ENCODE measurements around the gene MGAT5B. TPM values are rescaled to one million over a fixed set of nuclear protein-coding genes. Genes with fewer than 3 reads are reported as not detected.

Gene MGAT5B
- total and polyA plus RNA-seq, 2 donors (not counting 1 experiment from before 2014, with no cell fraction given) = 0.09 to 0.17 TPM

DNA sequence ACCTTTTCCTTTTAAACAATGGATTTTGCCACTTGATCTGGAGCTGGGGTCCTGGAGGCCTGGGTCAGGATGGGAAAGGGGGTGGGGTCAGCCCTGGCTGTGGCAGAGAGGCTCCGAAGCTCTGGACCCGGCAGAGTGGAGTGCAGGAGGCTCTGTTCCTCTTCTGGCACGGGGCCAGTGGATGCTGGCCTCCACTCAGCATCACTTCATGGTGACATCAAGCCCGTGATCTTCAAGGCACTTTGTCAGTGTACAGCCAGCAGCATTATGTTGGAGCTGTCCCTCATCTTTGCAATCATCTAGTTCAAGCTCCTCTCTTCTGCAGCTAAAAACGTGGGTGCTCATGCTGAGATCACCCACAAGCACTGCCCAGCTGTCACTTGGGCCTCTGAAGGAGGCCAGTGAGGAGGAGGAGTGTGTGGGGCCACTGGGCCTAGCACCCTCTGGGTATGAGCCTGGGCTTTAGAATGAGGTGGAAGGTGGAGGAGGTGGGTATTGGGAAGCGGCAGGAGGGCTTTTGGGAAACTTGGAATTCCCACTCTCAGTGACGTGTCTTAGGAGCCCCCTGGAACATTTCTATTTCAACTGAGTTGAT lies 45.9 kb upstream of the MGAT5B start:
- Histone ChIP-seq H3K4me3 (replicated peaks in 1 of 4; ENCODE audit: control extremely low read depth in 1 of 4, insufficient read depth in 1 of 4, low read depth in 3 of 4, low read length in 4 of 4) (no peak overlapping the region), H3K9me3 (ENCODE audit: control insufficient read depth, insufficient read depth, low read depth, low read length) (no peaks in the 10 kb centered on the region), H3K79me2 (ENCODE audit: control insufficient read depth, insufficient read depth, low read length) (no peaks in the 10 kb centered on the region), H4K20me1 (ENCODE audit: control insufficient read depth, extremely low read depth, insufficient read depth, low read length) (no peaks in the 10 kb centered on the region), H3K27me3 (ENCODE audit: control insufficient read depth, insufficient read depth, low read length) (peaks cover 2% of the 10 kb centered on the region), H3K9ac (ENCODE audit: insufficient read depth, low read length) (no peak overlapping the region), H3K36me3 (ENCODE audit: control insufficient read depth, insufficient read depth, low read length) (no peaks in the 10 kb centered on the region), H2AFZ (ENCODE audit: low read length) (no peak overlapping the region), H3K27ac (ENCODE audit: insufficient read depth, low read length) (no peak overlapping the region), H3K4me2 (ENCODE audit: extremely low read depth, insufficient read depth, low read length) (no peak overlapping the region), H3K4me1 (ENCODE audit: control insufficient read depth, extremely low read depth, insufficient read depth, low read length) (no peaks in the 10 kb centered on the region)
- DNase-seq (ENCODE audit: low read depth in 2 of 2) = no peak
- no peak for TF ChIP-seq EZH2 (IDR thresholded peaks at IDR 0.05; ENCODE audit: low read length, missing control alignments)
- TF ChIP-seq, protein P1, sequence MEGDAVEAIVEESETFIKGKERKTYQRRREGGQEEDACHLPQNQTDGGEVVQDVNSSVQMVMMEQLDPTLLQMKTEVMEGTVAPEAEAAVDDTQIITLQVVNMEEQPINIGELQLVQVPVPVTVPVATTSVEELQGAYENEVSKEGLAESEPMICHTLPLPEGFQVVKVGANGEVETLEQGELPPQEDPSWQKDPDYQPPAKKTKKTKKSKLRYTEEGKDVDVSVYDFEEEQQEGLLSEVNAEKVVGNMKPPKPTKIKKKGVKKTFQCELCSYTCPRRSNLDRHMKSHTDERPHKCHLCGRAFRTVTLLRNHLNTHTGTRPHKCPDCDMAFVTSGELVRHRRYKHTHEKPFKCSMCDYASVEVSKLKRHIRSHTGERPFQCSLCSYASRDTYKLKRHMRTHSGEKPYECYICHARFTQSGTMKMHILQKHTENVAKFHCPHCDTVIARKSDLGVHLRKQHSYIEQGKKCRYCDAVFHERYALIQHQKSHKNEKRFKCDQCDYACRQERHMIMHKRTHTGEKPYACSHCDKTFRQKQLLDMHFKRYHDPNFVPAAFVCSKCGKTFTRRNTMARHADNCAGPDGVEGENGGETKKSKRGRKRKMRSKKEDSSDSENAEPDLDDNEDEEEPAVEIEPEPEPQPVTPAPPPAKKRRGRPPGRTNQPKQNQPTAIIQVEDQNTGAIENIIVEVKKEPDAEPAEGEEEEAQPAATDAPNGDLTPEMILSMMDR (conservative IDR thresholded peaks at IDR 0.05 in 1 of 2, IDR thresholded peaks at IDR 0.05 in 1 of 2; ENCODE audit: low read depth in 1 of 2, low read length in 2 of 2) = no peak

DNA sequence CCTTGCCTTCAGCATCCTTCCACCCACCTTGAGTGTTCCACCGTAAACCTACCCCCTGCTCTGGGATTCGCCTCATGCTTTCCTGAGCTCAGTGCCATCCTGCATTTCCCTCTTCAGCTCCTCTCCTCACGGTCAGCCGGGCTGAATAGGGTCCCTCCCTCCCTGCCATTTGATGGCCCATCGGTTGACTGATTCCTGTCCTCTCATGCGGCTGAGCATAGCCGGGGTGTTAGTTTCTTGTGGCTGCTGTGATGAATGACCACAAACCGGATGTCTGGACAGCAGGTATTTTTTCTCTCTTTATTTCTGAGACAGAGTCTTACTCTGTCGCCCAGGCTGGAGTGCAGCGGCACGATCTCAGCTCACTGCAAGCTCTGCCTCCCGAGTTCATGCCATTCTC lies 44.1 kb upstream of the MGAT5B start:
- no peak for DNase-seq (ENCODE audit: low read depth in 2 of 2)
- H3K79me2 ChIP-seq (ENCODE audit: control insufficient read depth, insufficient read depth, low read length) = no peaks in the 10 kb centered on the region
- H3K4me3 ChIP-seq (replicated peaks in 1 of 4; ENCODE audit: control extremely low read depth in 1 of 4, insufficient read depth in 1 of 4, low read depth in 3 of 4, low read length in 4 of 4) = no peak overlapping the region
- no peak overlapping the region for H3K27ac ChIP-seq (ENCODE audit: insufficient read depth, low read length)
- no peak overlapping the region for H2AFZ ChIP-seq (ENCODE audit: low read length)
- no peaks in the 10 kb centered on the region for H3K4me1 ChIP-seq (ENCODE audit: control insufficient read depth, extremely low read depth, insufficient read depth, low read length)
- no peaks in the 10 kb centered on the region for H3K9me3 ChIP-seq (ENCODE audit: control insufficient read depth, insufficient read depth, low read depth, low read length)
- H3K36me3 ChIP-seq (ENCODE audit: control insufficient read depth, insufficient read depth, low read length) = no peaks in the 10 kb centered on the region
- H3K27me3 ChIP-seq (ENCODE audit: control insufficient read depth, insufficient read depth, low read length) = peaks cover 2% of the 10 kb centered on the region
- no peak overlapping the region for H3K9ac ChIP-seq (ENCODE audit: insufficient read depth, low read length)
- no peaks in the 10 kb centered on the region for H4K20me1 ChIP-seq (ENCODE audit: control insufficient read depth, extremely low read depth, insufficient read depth, low read length)
- H3K4me2 ChIP-seq (ENCODE audit: extremely low read depth, insufficient read depth, low read length) = no peak overlapping the region
- TF ChIP-seq EZH2 (IDR thresholded peaks at IDR 0.05; ENCODE audit: low read length, missing control alignments) = no peak
- TF ChIP-seq, protein P1 (conservative IDR thresholded peaks at IDR 0.05 in 1 of 2, IDR thresholded peaks at IDR 0.05 in 1 of 2; ENCODE audit: low read depth in 1 of 2, low read length in 2 of 2) = no peak

DNA sequence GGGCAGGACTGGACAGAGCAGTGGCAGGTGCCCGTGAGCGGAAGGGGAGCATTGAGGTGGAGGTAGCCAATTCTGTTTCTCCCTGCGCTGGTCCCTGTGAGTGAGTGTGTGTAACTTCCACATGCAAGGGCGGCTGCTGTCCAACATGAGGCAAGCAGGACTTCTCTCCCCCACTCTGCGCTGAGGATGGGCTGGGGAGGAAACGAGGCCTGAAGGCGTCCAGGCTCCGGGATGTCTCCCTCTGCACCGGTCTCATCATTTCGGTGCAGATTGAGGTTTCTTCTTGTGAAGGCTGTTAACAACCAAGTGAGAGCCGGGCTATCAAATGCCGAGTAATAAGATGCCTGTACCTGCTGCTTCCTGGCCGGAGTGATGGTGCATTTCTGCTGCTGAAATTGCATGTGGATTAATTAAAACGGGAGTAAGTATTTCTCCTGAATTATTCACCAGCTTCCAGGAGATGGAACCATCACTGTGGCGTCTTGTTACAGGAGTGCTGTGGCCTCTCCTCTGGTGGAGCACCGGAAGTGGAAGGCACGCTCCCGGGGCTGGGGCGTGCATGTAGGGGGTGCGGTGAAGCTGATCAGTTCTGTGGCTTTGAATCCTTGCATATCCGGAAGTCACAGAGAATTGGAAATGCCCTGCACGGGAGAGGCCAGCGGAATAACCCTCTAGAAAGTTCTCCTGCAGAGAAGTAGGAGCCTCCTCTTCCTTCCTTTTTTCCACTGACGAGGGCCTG lies 41.7 kb upstream of the MGAT5B start:
- H3K36me3 ChIP-seq (ENCODE audit: control insufficient read depth, insufficient read depth, low read length) = no peaks in the 10 kb centered on the region
- H3K9me3 ChIP-seq (ENCODE audit: control insufficient read depth, insufficient read depth, low read depth, low read length) = no peaks in the 10 kb centered on the region
- no peak for DNase-seq (ENCODE audit: low read depth in 2 of 2)
- no peak overlapping the region for H3K4me3 ChIP-seq (replicated peaks in 1 of 4; ENCODE audit: control extremely low read depth in 1 of 4, insufficient read depth in 1 of 4, low read depth in 3 of 4, low read length in 4 of 4)
- no peaks in the 10 kb centered on the region for H3K4me1 ChIP-seq (ENCODE audit: control insufficient read depth, extremely low read depth, insufficient read depth, low read length)
- no peak overlapping the region for H2AFZ ChIP-seq (ENCODE audit: low read length)
- no peak overlapping the region for H3K9ac ChIP-seq (ENCODE audit: insufficient read depth, low read length)
- H3K27me3 ChIP-seq (ENCODE audit: control insufficient read depth, insufficient read depth, low read length) = no peaks in the 10 kb centered on the region
- no peak for TF ChIP-seq EZH2 (IDR thresholded peaks at IDR 0.05; ENCODE audit: low read length, missing control alignments)
- TF ChIP-seq, protein P1 (conservative IDR thresholded peaks at IDR 0.05 in 1 of 2, IDR thresholded peaks at IDR 0.05 in 1 of 2; ENCODE audit: low read depth in 1 of 2, low read length in 2 of 2) = no peak
- no peak overlapping the region for H3K4me2 ChIP-seq (ENCODE audit: extremely low read depth, insufficient read depth, low read length)
- H3K27ac ChIP-seq (ENCODE audit: insufficient read depth, low read length) = no peak overlapping the region
- H3K79me2 ChIP-seq (ENCODE audit: control insufficient read depth, insufficient read depth, low read length) = no peaks in the 10 kb centered on the region
- H4K20me1 ChIP-seq (ENCODE audit: control insufficient read depth, extremely low read depth, insufficient read depth, low read length) = no peaks in the 10 kb centered on the region

All from fibroblast of lung (primary cell).